ENCODE measurements around the gene ERF. TPM values are rescaled to one million over a fixed set of nuclear protein-coding genes. Genes with fewer than 3 reads are reported as not detected.
A peak's percentile ranks its signal among the peaks of the same experiment; 100 is the strongest.

The ERF gene
- total RNA-seq, 1 donor from 2014 or later: 111 TPM

GRCh38 chr19:42272535-42272897 lies 17.6 kb upstream of the ERF start:
- no peak for DNase-seq (ENCODE audit: low spot score, unreplicated experiment)
- H3K36me3 Mint-ChIP-seq (ENCODE audit: insufficient read depth): peaks cover 12% of the 10 kb centered on the region
- H3K4me1 Mint-ChIP-seq (ENCODE audit: low read depth): peaks cover 20% of the 10 kb centered on the region
- no peaks in the 10 kb centered on the region for H3K27me3 Mint-ChIP-seq
- no peak for TF ChIP-seq CTCF (IDR thresholded peaks at IDR 0.05; ENCODE audit: unreplicated experiment)
- H3K9me3 Mint-ChIP-seq (ENCODE audit: low read depth): no peaks in the 10 kb centered on the region
- no peak overlapping the region for H3K27ac Mint-ChIP-seq
- no peak overlapping the region for H3K4me3 Mint-ChIP-seq (ENCODE audit: low read depth)

- Mint-ChIP-seq H3K4me3 (ENCODE audit: low read depth) (no peak overlapping the region), H3K36me3 (ENCODE audit: insufficient read depth) (peaks cover 12% of the 10 kb centered on the region), H3K27ac (no peak overlapping the region), H3K9me3 (ENCODE audit: low read depth) (no peaks in the 10 kb centered on the region), H3K4me1 (ENCODE audit: low read depth) (peaks cover 22% of the 10 kb centered on the region), H3K27me3 (no peaks in the 10 kb centered on the region)
- DNase-seq (ENCODE audit: low spot score, unreplicated experiment): no peak
- no peak for TF ChIP-seq CTCF (IDR thresholded peaks at IDR 0.05; ENCODE audit: unreplicated experiment)
These were observed 17.1 kb upstream of the ERF start for GRCh38 chr19:42271861-42272534.

DNA sequence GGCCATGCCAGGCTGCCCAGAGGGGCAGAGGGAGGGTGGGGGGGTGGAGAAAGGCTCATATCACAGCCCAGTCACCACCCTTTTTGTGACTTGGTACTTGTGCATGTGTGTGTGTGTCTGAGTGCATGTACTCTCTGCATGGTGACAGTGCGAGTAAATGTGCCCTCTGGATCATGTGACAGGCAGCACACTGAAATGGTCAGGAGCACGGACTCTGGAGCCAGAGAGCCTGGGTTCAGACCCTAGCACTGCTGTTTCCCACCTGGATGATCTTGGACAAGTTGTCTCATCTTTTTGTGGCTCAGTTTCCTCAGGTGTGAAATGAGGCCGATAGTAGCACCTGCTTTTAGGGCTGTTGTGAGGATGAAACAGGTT lies 16.1 kb upstream of the ERF start:
- Mint-ChIP-seq H3K4me3 (ENCODE audit: low read depth) (peak overlapping the region; percentile 14), H3K36me3 (ENCODE audit: insufficient read depth) (peaks cover 10% of the 10 kb centered on the region), H3K9me3 (ENCODE audit: low read depth) (no peaks in the 10 kb centered on the region), H3K27ac (peak overlapping the region; percentile 79), H3K4me1 (ENCODE audit: low read depth) (peaks cover 22% of the 10 kb centered on the region), H3K27me3 (no peaks in the 10 kb centered on the region)
- no peak for DNase-seq (ENCODE audit: low spot score, unreplicated experiment)
- no peak for TF ChIP-seq CTCF (IDR thresholded peaks at IDR 0.05; ENCODE audit: unreplicated experiment)

GRCh38 chr19:42270346-42271044 lies 15.6 kb upstream of the ERF start:
- Mint-ChIP-seq H3K27ac (peak overlapping the region; percentile 91), H3K27me3 (no peaks in the 10 kb centered on the region), H3K4me3 (ENCODE audit: low read depth) (no peak overlapping the region), H3K4me1 (ENCODE audit: low read depth) (peaks cover 22% of the 10 kb centered on the region), H3K9me3 (ENCODE audit: low read depth) (no peaks in the 10 kb centered on the region), H3K36me3 (ENCODE audit: insufficient read depth) (peaks cover 10% of the 10 kb centered on the region)
- TF ChIP-seq CTCF (IDR thresholded peaks at IDR 0.05; ENCODE audit: unreplicated experiment): no peak
- no peak for DNase-seq (ENCODE audit: low spot score, unreplicated experiment)

DNA sequence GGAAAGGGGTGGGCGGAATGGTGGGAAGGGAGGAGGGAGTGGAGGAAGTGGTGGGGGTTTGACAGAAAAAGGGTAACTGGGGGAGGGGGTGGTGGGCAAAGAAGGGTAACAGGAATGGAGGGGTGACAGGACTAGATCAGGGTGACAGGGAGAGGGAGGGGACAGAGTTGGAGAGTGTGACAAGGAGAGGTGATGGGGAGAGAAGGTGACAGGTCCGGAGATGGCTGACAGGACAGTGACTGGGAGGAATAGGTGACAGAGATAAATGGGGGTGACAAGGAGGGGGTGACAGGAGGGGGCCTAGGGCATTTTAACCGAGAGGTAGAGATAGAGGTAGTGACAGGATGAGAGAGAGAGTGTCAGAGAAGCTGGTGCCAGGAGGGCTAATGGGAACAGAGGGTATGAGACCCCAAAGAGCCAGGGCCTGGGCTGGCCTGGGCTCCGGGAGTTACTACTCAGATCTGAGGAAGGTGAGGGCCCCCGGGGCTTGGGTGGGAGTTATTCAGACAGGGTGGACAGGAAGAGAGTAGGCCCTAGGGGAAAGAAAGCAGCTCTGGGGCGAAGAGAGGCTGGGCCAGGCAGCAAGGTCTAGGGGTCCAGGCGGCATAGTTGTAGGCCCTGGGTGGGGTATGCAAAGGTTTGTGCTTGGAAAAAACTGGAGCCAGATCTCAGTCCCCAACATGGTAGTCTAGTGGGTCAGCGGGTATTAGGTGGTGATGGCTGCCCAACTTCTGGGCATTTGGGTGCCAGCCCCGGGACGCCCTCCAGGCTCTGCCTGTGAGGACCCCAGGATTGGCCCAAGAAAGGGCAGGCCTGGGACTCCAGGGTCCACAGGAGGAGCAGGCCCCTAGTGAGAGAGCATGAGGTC lies 14.8 kb upstream of the ERF start:
- peak overlapping the region; percentile 91 for H3K27ac Mint-ChIP-seq
- H3K36me3 Mint-ChIP-seq (ENCODE audit: insufficient read depth): peaks cover 7% of the 10 kb centered on the region
- no peak for TF ChIP-seq CTCF (IDR thresholded peaks at IDR 0.05; ENCODE audit: unreplicated experiment)
- no peak for DNase-seq (ENCODE audit: low spot score, unreplicated experiment)
- no peaks in the 10 kb centered on the region for H3K27me3 Mint-ChIP-seq
- H3K4me1 Mint-ChIP-seq (ENCODE audit: low read depth): peaks cover 22% of the 10 kb centered on the region
- H3K9me3 Mint-ChIP-seq (ENCODE audit: low read depth): no peaks in the 10 kb centered on the region
- no peak overlapping the region for H3K4me3 Mint-ChIP-seq (ENCODE audit: low read depth)
